A673 (cell line): Measurements from ENCODE around the gene ADGB. TPM values are rescaled to one million over a fixed set of nuclear protein-coding genes. Genes with fewer than 3 reads are reported as not detected.

Experiments used
- BruUV-seq: library from RNA; stranded (reverse); fragments of 400-500 nt; replicated peaks from 2 replicates; lab custom pipeline; 2021; lab: Mats Ljungman, UMichigan
- CTCF ChIA-PET: fragments of 300-600 bp; sonication (Branson Sonifier 250); formaldehyde crosslinking; loops from one replicate; lab custom pipeline; 2022; ENCODE audit warnings: antibody characterized with exemption; lab: Charles Lee
- POLR2A ChIA-PET: fragments of 300-600 bp; sonication (Branson Sonifier 250); formaldehyde crosslinking; loops from one replicate; lab custom pipeline; 2022; ENCODE audit warnings: antibody characterized with exemption; ENCODE audit not compliant: low non-redundant PET; lab: Charles Lee
- DNase-seq: peaks from one replicate; pipeline ENCODE4 v3.0.0-alpha.2; 2015; ENCODE audit warnings: low spot score
- H3K27ac ChIP-seq: fragments of 200-600 bp; sonication (generic); 2 replicates; pipeline ENCODE4 v1.5.1; 2016; ENCODE audit warnings: mixed run types, low read depth, mild to moderate bottlenecking, mixed read lengths, antibody characterized with exemption, low read length; ENCODE audit not compliant: poor library complexity, severe bottlenecking
- H3K27me3 ChIP-seq: fragments of 200-600 bp; sonication (generic); replicated peaks from 2 replicates; pipeline ENCODE4 v1.6.1; 2017; ENCODE audit warnings: mixed run types, low read depth, mild to moderate bottlenecking, mixed read lengths, antibody characterized with exemption, low read length; ENCODE audit not compliant: insufficient read depth, poor library complexity
- H3K36me3 ChIP-seq: fragments of 200-600 bp; sonication (generic); 2 replicates; pipeline ENCODE4 v1.6.1; 2016; ENCODE audit warnings: mixed run types, mild to moderate bottlenecking, mixed read lengths, antibody characterized with exemption, low read length; ENCODE audit not compliant: insufficient read depth, poor library complexity, severe bottlenecking
- H3K4me1 ChIP-seq: fragments of 200-600 bp; sonication (generic); 2 replicates; pipeline ENCODE4 v1.6.1; 2017; ENCODE audit warnings: mixed run types, mild to moderate bottlenecking, mixed read lengths, antibody characterized with exemption, low read length; ENCODE audit not compliant: insufficient read depth, poor library complexity, severe bottlenecking
- H3K4me3 ChIP-seq: fragments of 200-600 bp; sonication (generic); 2 replicates; pipeline ENCODE4 v1.5.1; 2016; ENCODE audit warnings: low read depth, mixed run types, mild to moderate bottlenecking, mixed read lengths, low read length; ENCODE audit not compliant: poor library complexity, severe bottlenecking
- H3K9me3 ChIP-seq: fragments of 200-600 bp; sonication (generic); 2 replicates; pipeline ENCODE4 v1.6.1; 2016; ENCODE audit warnings: mixed run types, low read depth, mild to moderate bottlenecking, mixed read lengths, antibody characterized with exemption, low read length; ENCODE audit not compliant: poor library complexity, severe bottlenecking
- EZH2 ChIP-seq: fragments of 200-600 bp; sonication (generic); IDR thresholded peaks from 2 replicates; pipeline ENCODE4 v1.6.1; 2017; ENCODE audit warnings: borderline replicate concordance, low read depth, mild to moderate bottlenecking, mixed read lengths, antibody characterized with exemption, low read length; ENCODE audit not compliant: poor library complexity, severe bottlenecking
- intact Hi-C: fragments of 100-400 bp; cut with micrococcal nuclease; formaldehyde crosslinking; loops from one replicate; pipeline ENCODE4 v1.10.0; 2022; ENCODE audit not compliant: unreplicated experiment
- total RNA-seq: library from RNA; stranded (reverse); gene quantifications from 2 replicates; pipeline ENCODE4 v1.2.3, GENCODE V29; 2021
- TF ChIP-seq, protein P1 (sequence below): fragments of 300-800, 200-600 bp; sonication (generic); conservative IDR thresholded peaks from 2 replicates; pipeline ENCODE4 v1.5.1; 2017; ENCODE audit warnings: low read depth, mild to moderate bottlenecking, antibody characterized with exemption, low read length, moderate library complexity, mixed read lengths

Gene ADGB
- total RNA-seq, 1 experiment from 2014 or later: not detected

DNA sequence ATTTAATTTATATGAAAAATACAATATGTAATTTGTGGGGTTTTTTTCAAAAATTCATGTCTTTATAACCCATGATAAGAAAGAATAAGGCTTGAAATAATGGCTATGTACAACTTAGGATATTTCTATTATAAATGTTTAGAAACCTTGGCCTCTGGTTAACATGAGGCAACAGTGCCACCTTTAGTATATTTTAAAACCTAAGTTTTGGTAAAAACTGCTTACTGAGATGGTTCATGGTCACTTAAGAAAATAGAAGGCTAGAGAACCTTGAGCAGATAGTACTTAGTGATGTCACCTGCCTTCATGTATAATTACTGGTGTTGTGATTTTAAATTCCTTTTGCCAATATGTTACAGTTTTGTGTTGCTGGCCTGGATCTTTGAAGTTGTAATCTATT, 176.4 kb downstream of the ADGB start:
- no peaks in the 10 kb centered on the region for H3K36me3 ChIP-seq
- CTCF ChIA-PET: no interaction called here
- intact Hi-C loops: no loop called here
- TF ChIP-seq, protein P1, sequence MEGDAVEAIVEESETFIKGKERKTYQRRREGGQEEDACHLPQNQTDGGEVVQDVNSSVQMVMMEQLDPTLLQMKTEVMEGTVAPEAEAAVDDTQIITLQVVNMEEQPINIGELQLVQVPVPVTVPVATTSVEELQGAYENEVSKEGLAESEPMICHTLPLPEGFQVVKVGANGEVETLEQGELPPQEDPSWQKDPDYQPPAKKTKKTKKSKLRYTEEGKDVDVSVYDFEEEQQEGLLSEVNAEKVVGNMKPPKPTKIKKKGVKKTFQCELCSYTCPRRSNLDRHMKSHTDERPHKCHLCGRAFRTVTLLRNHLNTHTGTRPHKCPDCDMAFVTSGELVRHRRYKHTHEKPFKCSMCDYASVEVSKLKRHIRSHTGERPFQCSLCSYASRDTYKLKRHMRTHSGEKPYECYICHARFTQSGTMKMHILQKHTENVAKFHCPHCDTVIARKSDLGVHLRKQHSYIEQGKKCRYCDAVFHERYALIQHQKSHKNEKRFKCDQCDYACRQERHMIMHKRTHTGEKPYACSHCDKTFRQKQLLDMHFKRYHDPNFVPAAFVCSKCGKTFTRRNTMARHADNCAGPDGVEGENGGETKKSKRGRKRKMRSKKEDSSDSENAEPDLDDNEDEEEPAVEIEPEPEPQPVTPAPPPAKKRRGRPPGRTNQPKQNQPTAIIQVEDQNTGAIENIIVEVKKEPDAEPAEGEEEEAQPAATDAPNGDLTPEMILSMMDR: no peak; the same call in 1 of the 2 replicates
- no peak for TF ChIP-seq EZH2
- H3K4me3 ChIP-seq: no peak overlapping the region
- BruUV-seq: no TSS peak
- H3K9me3 ChIP-seq: no peaks in the 10 kb centered on the region
- H3K4me1 ChIP-seq: no peaks in the 10 kb centered on the region
- H3K27ac ChIP-seq: no peak overlapping the region
- POLR2A ChIA-PET: no interaction called here
- H3K27me3 ChIP-seq: no peaks in the 10 kb centered on the region
- DNase-seq: no peak

DNA sequence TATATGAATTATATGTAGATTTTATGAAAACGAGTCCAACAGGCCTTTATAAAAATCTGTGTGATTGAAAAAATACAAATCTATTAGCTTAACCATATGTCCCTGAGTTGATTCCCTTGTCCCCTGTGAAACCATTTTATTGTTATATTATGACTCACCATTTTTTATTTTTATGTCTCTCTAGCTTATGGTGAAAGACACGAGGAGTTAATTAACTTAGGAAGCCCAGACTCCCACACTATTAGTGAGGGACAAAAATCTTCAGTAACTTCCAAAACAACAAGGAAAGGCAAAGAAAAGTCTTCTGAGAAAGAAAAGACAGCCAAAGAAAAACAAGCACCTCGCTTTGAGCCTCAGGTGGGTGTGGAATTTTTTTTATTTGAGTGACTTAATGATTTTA, 183.1 kb downstream of the ADGB start:
- DNase-seq: no peak
- POLR2A ChIA-PET: no interaction called here
- no peaks in the 10 kb centered on the region for H3K27me3 ChIP-seq
- H3K4me3 ChIP-seq: no peak overlapping the region
- TF ChIP-seq EZH2: no peak
- TF ChIP-seq, protein P1: no peak
- CTCF ChIA-PET: interaction anchor here (0.6 kb wide), 2 partner anchors 275 to 845 kb away, joined by 3 to 7 read pairs; no protein-coding TSS in a partner anchor
- no peaks in the 10 kb centered on the region for H3K4me1 ChIP-seq
- no peak overlapping the region for H3K27ac ChIP-seq
- H3K9me3 ChIP-seq: no peaks in the 10 kb centered on the region
- no peaks in the 10 kb centered on the region for H3K36me3 ChIP-seq
- BruUV-seq: no TSS peak
- intact Hi-C loops: no loop called here

DNA sequence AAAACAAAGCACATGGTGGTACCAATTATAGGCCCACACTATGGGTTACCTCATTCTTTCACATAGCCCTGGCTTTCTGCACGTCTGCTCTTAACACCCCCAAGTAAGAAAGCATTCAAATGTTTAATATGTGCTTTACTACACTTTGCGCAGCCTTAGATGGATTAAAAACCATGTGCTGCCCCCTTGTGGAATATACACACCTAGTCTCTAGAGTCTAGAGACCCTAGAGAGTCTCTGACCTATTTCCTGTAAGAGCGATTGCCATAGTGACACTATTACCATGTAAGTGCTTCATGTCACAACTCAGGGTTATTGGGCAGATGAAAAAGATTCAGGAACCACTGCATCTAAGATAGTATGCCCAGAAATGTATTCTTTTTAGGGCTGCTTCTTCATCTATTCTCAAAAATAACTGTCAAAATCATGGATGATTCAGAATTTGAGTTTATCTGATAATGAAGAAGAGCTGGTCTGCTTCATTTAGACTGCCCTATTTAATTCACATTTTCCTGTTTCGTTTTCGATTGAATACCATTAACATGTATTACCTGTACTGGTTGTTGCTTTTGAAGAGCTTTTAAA, 186.3 kb downstream of the ADGB start:
- no peaks in the 10 kb centered on the region for H3K27me3 ChIP-seq
- ChIA-PET CTCF (no interaction called here), POLR2A (no interaction called here)
- no peaks in the 10 kb centered on the region for H3K9me3 ChIP-seq
- no peak for TF ChIP-seq EZH2
- TF ChIP-seq, protein P1: peak; percentile 79
- peak; percentile 77 for DNase-seq
- intact Hi-C loops: loop anchor here (1.0 kb wide), 1 partner anchor 744 kb away; no protein-coding TSS in a partner anchor
- no peak overlapping the region for H3K4me3 ChIP-seq
- BruUV-seq: no TSS peak
- no peaks in the 10 kb centered on the region for H3K4me1 ChIP-seq
- no peaks in the 10 kb centered on the region for H3K36me3 ChIP-seq
- no peak overlapping the region for H3K27ac ChIP-seq
